Suprapubic skin (tissue), 3 donors: Measurements from ENCODE around the gene STX4.
"Not testable (repeated sequence)": the region's sequence is repeated elsewhere in the genome, so short reads cannot be mapped to it uniquely, and the experiment has no call there.

Source experiments
- EP300 ChIP-seq: sonication (generic); formaldehyde crosslinking; IDR thresholded peaks from one replicate; pipeline ENCODE4 v1.6.1; 2017; ENCODE audit warnings: antibody characterized with exemption
- POLR2A ChIP-seq, 2 donors: fragments of 450-650 bp; IDR thresholded peaks; one replicate each; pipeline ENCODE4 v1.6.1; 2017; ENCODE audit warnings: antibody characterized with exemption in 2 of 2, mild to moderate bottlenecking in 2 of 2, moderate library complexity in 2 of 2
- TF ChIP-seq, protein P1 (sequence below), 2 donors: fragments of 200-600 bp in 1 of 2; fragments of 450-650 bp in 1 of 2; sonication (generic) in 1 of 2; IDR thresholded peaks; one replicate each; pipeline ENCODE4 v1.5.1; 2016 to 2019; ENCODE audit warnings: antibody characterized with exemption in 2 of 2, mild to moderate bottlenecking in 1 of 2, moderate library complexity in 1 of 2

- TF ChIP-seq, protein P1, sequence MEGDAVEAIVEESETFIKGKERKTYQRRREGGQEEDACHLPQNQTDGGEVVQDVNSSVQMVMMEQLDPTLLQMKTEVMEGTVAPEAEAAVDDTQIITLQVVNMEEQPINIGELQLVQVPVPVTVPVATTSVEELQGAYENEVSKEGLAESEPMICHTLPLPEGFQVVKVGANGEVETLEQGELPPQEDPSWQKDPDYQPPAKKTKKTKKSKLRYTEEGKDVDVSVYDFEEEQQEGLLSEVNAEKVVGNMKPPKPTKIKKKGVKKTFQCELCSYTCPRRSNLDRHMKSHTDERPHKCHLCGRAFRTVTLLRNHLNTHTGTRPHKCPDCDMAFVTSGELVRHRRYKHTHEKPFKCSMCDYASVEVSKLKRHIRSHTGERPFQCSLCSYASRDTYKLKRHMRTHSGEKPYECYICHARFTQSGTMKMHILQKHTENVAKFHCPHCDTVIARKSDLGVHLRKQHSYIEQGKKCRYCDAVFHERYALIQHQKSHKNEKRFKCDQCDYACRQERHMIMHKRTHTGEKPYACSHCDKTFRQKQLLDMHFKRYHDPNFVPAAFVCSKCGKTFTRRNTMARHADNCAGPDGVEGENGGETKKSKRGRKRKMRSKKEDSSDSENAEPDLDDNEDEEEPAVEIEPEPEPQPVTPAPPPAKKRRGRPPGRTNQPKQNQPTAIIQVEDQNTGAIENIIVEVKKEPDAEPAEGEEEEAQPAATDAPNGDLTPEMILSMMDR (IDR thresholded peaks at IDR 0.05): not testable (repeated sequence)
- not testable (repeated sequence) for TF ChIP-seq POLR2A (IDR thresholded peaks at IDR 0.05); EP300
These were observed 21.5 kb upstream of the STX4 start for GRCh38 chr16:31011815-31012214.
